NOMO-1 treated with DMSO at 0.1 percent for 48 hours (cell line): ENCODE data around the gene IFT122.
A peak's percentile ranks its signal among the peaks of the same experiment; 100 is the strongest.
"Not testable (repeated sequence)": the region's sequence is repeated elsewhere in the genome, so short reads cannot be mapped to it uniquely, and the experiment has no call there.

ENCODE experiments used
- DNase-seq: peaks from one replicate; lab custom pipeline; 2025; ENCODE audit not compliant: unreplicated experiment; lab: John Stamatoyannopoulos, UW

Gene IFT122

DNA sequence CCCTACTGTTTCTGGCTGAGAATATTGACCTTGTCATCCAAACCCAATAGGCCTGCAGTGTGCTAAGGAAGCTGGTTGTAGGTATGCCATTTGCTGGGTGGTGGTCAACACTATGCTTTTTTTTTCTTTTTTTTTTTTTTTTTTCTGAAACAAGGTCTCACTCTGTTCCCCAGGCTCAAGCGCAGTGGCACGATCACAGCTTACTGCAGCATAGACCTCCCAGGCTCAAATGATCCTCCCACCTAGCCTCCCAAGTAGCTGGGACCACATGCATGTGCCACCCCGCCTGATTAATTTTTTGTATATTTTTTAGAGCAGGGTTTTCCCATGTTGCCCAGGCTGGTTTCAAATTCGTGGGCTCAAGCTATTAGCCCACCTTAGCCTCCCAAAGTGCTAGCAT is 52.7 kb downstream of the IFT122 start:
- no peak for DNase-seq

DNA sequence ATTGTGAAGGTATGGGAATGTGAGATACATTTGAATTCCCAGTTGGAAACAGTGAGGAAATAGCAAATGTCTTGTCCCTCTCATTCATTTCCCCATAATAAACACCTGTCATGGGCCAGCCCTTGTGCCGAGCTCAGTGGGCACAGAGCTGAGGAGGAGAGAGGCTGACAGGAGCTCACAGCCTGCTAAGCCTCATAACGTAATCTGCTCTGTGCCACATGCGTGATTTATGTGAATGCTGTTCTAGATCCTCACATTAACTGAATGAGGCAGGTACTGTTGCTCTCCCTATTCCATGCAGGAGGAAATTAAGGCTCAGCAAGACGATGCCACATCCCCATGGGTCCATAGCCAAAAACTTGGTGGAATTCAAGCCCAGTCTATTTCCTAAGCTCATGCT is 53.2 kb downstream of the IFT122 start:
- DNase-seq, result no peak

DNA sequence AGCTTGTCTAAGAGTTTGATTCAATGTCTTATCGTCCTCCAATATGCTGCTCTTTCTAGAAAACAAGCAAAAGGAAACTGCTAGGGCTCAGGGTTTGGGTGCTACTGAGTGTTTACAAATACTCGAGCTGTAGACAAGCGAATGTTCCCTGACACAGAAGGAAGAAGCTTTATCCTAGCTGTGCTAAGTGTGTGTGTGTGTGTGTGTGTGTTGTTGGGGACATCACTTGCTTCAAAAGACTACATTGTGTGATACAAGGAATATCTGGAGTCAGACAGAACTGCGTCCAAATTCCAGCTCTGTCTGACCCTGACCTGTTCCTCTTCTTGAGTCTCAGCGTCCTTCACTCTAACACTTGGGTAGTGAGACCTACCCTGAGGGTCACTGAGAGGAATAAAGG is 54.5 kb downstream of the IFT122 start:
- not testable (repeated sequence) for DNase-seq

DNA sequence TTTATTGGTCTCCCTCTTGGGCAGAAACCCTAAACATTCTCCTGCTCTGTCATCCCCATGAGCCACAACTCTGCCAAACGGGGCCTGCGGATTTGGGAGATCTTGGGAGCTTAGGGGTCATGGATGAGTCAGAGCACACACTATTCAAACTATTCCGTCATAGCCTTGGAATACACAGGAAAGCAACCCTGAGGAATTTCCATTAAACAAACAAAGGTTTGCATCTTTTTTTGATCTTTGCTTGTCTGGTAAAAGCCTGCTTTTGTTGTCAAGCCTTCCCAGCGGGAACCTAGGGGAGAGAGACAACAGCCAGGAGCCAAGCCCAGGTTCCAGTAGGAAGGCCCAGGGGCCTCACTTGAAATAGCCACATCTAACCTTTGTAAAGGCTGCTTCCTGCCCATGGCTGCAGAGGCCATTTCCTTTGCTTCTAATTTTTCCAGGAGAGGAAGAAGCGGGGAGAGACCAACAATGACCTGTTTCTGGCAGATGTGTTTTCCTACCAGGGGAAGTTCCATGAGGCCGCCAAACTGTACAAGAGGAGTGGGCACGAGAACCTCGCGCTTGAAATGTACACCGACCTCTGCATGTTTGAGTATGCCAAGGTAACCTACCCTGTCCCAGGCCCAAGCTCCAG is 55.1 kb downstream of the IFT122 start:
- DNase-seq, result not testable (repeated sequence)

DNA sequence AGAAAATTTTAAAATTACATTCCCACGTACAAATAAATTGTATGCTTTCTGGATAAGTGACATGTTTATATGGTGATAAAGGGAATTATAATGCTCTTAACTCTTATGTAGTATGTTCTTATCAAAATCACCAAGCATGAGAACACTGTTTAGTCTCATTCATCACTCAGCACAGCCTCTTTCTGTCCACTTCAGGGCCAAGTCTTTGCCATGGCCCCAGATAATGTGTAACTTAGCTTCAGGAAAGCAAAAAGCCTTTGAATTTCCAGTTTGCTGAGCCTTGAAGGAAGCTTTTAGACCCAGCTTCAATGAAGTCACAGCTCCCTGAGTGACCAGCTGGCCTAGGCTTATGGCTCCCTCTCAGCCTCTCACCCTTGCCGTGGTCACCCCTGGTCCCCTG is 57.9 kb downstream of the IFT122 start:
- DNase-seq, result not testable (repeated sequence)

DNA sequence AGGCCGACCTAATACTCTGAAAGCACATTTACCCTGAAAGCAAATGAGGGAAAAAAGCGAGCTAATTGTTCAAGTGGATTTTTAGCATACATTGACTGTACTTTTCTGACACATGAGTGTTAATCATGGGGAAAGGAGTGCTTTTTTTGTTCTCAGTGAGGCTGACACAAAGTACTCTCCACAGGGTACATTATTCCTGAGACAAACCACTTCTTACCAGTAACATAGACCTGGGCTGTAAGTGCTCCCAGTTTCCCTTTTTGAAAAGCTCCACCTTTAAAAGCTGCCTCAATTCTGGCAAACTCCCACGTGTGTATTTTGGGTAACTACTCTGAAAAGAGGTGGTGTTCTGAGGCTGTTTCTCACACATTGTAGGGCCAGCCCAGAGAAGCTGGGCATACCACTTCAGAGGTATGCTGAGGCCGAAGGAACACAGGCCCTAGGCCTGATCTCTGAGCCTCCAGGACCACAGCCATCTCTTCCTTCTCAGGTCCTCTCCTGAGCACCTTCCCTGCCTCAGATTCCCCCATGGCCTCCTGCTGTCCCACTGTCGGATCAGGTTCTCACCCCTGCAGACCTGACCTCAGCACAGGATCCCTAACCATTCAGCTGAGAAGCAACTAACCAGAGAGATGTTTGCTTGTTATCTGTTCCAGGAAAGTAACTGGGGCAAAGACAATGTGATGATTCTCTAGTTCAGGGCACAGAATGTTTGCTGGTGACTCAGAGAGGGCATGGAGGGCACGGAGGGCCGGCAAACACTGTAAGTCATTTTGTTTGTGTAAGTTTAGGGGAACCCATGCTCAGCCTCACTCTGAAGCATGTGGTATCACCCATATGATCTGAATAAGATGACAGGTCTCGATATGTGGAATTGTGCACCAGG is 58.8 kb downstream of the IFT122 start:
- DNase-seq, result not testable (repeated sequence)

DNA sequence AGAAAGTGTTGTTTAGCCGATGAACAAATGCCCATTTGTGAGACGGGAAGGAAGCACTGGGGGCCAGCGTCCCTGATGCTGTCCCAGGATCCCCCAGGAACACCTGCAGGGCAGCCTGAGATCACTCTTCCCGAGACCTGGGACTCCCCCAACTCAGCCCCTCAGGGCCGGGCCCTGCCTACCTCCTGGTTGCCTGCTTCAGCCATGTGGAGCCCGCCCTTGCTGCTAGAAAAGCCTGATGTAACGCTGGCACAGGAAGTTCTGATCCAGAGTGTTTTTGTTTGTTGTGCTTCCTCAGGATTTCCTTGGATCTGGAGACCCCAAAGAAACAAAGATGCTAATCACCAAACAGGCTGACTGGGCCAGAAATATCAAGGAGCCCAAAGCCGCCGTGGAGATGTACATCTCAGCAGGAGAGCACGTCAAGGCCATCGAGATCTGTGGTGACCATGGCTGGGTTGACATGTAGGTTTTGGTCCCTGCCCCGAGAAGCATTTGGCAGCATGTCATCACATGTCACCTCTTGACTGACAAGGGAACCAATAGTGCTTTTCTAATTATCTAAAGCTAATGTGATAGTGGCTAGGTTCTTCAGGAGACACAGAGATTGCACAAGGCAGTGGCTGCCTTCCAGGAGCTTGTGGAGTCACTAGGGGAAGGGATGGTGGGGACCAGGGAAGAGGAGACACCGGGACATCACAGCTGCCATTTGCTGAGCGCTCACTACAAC is 59.7 kb downstream of the IFT122 start:
- not testable (repeated sequence) for DNase-seq

DNA sequence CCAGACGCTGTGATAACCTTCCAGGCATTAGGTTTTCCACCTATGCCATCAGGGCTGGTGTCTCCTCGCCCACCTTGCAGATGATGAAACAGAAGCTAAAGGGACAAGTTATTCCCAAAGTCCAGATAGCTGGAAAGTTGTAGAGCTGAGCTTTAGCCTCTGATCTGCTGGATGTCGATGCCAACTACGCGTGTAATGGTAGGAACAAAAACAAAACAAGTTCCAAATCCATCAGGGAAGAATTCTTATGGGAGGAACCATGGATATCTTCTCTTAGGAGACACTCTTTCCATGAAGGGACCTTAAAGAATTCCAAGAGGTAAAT is 60.3 kb downstream of the IFT122 start:
- no peak for DNase-seq

DNA sequence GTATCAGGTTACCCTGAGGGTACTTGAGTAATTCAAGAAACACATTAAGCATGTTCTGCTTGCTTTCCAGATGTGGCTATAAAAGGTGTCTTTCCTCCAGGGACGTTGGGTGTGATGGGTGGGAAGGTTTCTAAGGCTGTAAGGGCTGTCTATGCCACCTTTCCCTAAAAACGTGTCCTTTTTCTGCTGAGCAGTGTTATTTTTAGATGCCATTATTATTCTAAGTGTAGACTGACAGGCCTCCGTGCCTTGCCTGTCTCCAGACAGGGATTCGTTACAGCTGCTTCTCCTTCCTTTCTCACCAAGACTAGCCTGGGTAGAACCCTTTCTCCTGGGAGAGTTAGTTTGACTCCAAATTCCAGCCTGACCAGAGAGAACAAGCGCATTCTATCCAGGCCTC is 61.6 kb downstream of the IFT122 start:
- DNase-seq, result no peak

DNA sequence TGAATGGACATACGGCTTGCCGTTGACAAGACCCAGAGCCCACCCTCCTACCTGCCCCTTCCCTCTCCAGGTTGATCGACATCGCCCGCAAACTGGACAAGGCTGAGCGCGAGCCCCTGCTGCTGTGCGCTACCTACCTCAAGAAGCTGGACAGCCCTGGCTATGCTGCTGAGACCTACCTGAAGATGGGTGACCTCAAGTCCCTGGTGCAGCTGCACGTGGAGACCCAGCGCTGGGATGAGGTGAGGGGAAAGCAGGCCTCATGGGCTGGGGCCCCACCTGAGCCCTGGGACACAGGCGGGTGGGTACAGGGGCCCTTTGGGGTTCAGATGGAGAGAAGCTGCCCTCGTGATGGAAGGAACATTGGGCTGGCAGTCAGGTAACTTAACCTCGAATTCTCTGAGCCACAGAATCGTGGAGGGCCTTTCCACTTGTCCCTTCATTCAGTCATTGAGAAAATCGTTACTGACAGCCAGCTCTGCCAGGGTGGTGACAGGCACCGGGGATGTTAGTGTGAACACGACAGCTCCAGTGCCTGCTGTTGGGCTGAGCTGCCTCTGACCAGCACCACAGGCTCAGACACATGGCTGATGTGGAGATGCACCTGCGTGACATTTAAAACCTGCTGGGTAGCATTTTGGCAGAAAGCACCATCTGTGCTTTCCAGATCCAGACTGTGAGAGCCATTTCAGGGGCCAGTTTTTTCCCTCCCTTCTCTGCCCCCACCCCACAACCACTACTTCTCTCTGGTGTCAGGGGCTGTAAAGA is 62.8 kb downstream of the IFT122 start:
- no peak for DNase-seq

DNA sequence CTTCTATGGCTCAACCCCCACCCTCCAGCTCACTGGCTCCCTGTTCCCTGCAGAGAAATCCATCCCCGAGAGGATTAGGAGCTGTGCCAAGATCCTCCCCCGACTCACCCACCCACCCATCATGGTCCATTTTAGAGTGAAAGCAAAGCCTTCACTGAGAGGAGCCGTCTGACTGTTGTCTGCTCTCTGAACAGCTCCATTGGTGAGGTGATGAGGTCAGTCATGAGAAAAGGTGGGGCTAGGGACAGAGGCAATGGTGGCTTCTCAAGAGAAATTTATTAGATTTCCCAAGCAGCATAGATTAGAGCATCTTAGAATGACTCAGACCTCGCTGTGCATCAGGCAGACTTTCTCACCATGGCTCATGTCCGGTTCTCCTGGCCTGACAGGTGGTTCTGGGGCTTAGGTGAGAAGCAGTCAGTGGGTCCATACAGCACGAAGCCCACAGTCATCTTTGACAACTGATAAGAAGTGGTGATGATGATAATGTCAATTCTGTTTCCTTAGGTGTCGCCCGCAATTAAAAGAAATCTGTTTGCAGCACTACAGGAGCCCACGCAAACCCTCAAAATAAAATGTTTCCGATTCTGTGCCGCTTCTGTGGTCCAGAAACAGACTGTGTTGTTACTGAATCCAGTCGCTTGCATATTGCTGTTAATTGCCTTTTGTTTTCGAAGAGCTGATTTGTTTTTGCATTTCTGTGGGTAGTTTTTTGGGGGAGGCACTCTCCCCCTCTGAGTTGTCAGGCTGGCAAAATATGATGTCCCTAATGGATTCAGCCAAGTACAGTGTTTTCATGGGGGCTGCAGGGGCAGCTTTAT is 63.7 kb downstream of the IFT122 start:
- DNase-seq, result no peak

DNA sequence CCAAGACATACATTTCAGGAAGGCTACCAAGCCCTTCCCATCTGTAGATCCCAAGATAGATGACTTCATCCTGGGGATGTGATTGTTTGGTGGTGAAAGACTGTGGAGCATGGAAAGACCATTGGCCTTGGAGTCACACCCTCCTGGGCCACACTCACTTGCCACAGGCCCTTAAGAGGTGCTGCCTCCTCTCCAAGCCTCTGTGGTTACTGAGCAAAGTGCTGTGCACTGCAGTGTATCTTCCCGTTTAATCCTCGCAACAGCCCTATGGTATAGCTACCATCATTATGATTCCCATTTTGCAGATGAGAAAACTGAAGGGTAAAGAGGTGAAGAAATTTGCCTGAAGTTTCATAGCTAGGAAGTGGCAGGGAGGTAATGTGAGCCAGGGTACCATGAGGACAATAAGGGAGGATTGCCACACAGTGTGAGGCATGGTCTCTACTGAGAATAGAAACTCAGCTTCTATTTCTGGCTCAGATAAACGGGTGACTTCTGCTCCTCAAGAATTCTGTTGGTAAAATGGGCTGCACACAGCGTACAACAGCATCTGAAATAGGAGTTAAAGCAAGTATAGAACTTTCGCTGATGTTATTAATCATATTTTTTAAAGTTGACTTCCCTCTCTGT is 64.6 kb downstream of the IFT122 start:
- peak; percentile 76 for DNase-seq

DNA sequence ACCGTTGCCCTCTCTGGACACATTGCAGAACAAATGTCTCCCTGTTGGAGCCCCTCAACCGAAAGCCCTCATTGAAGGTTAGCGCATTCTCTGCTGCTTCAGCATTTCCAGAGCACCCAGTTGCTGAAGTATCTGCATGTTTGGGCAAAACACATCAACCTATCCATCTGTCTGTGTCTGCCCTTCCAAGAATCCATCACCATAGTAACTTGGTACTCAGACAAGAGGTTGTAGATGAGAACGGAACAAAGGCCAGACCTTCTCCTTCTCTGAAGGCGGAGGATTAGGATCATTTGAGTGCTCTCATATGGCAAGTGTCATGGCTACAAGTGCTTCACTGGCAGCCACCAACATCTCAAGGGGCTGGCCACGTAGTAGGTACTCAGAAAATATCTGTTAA is 65.3 kb downstream of the IFT122 start:
- no peak for DNase-seq

DNA sequence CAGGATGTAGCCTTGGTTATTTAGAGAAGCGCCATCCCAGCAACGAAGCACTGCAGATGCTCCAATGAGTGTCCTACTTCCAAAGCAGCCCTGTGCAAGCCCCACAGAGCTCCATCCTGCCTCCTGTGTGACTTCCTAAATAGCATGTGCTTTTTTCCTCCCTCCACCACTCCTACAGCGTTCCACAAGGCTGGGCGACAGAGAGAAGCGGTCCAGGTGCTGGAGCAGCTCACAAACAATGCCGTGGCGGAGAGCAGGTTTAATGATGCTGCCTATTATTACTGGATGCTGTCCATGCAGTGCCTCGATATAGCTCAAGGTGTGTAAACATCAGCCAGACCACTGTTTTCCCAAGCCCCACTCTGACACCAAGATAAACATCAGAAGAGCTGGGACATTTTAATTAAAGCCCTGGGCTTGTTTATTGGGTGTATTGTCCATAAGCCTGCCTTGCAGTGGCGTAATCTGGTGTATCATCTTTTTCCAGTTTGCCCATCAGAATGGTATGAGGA is 66.3 kb downstream of the IFT122 start:
- DNase-seq, result no peak

DNA sequence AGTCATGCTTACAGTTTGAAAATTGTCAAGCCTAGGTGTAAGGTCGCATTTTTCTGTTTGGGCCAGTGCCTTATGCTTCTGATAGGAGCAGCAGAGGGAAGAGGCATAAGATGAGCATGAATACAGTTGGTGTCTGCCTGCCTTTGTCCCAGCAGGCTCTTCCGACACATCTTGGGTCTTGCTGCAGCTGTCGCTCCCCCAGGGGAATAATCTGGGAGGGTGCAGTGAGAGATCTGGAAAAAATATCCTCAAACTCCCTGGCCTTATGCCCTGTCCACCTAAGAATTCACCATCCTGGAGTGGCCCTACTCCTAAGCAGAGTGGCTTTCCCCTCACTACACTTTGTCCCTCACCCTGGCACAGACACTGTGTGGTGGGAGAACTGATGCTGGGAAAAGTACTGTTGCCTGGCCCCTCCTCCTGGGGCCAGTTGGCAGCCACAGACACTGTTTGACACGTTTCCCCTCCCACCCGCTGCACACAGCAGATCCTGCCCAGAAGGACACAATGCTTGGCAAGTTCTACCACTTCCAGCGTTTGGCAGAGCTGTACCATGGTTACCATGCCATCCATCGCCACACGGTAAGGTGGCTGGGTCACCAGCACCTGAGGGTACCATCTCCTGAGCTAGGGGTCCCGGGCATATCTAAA is 67.3 kb downstream of the IFT122 start:
- no peak for DNase-seq

DNA sequence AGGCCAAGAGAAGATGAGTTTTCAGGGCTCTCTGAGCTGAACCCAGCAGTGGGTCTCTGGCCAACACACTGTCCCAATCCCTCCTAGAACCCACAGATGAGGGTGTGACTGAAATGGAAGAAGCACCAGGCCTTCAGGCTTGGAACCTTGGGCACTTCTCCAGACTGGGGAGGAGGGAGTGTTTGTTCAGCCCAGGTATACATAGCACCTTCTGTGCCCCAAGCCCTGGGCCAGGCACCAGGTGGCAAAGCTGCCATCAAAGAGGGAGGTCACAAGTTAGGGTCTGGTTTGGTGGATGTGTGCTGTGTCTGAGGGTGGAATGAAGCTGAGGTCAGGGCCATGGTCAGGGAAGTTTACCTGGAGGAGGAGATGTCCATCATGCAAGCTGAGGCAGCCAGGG is 72.6 kb downstream of the IFT122 start:
- no peak for DNase-seq

DNA sequence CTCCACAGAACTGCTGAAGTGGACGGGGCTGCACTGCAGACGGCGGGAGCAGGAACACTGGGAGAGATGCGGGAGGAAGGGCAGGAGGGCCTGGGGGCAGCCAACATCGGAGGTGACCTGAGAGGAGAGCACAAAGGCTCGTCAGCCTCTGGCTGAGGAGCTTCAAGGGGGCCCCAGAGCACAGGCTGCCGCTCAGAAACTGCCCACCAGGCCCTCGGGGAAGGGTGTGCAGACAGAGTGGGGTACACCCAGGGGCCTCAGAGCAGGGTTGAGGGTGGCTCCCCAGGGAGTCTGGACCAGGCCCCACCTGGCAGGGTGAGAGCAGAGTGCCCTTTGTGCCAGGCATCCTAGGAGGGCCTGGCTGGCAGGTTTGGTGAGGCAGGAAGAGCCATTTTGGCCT is 73.7 kb downstream of the IFT122 start:
- no peak for DNase-seq

DNA sequence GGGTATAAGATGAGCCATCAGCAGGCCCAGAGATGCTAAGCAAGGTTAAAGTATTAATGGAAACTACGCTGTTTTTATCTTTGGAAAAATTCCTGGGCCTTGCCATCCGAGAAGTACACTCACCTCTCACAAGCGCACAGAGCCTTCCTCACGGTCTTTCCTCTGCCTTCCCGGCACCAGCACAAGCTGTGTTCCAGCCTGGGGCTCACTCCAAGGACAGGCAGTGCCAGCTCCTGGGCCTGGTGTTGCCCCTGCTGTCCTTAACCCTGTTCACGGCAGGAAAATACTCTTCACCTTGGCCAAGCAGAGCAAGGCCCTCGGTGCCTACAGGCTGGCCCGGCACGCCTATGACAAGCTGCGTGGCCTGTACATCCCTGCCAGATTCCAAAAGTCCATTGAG is 74.1 kb downstream of the IFT122 start:
- DNase-seq, result no peak

DNA sequence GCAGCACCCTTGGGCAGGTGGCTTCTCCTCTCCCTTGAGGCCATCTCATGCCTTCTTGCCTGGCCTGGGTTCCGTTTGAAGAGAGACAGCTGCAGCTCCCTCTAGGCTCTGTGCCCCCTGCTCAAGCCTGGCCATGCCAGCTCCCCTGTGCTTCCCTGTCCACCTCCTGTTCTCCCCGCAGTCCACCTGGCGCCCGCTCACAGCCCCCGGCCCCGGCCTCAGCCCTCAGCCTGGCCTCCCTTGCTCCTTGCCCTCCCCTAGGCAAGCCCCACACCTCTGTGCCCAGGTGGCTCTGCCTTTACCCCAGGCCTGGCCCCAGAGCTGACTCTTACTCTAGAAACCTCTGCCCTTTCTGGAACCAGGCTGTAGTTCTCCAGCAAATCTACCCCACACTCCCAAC is 74.5 kb downstream of the IFT122 start:
- DNase-seq, result no peak
